PC-9 (cell line): ENCODE data around the gene PLEKHG4B. TPM values are rescaled to one million over a fixed set of nuclear protein-coding genes. Genes with fewer than 3 reads are reported as not detected.

Source experiments
- BruUV-seq: library from RNA; stranded (reverse); fragments of 400-500 nt; replicated peaks from 2 replicates; lab custom pipeline; 2021; lab: Mats Ljungman, UMichigan
- CTCF ChIA-PET: fragments of 300-600 bp; sonication (Branson Sonifier 250); formaldehyde crosslinking; loops from one replicate; lab custom pipeline; 2022; ENCODE audit warnings: antibody characterized with exemption; lab: Charles Lee
- POLR2A ChIA-PET: fragments of 300-600 bp; sonication (Branson Sonifier 250); formaldehyde crosslinking; loops from one replicate; lab custom pipeline; 2022; ENCODE audit warnings: antibody characterized with exemption; ENCODE audit not compliant: unreplicated experiment; lab: Charles Lee
- DNase-seq, 2 experiments: peaks; one replicate each; pipeline versions ENCODE4 v3.0.0 to v3.0.0-alpha.2; 2015 to 2022; ENCODE audit warnings: mixed read lengths in 1 of 2
- H2AFZ ChIP-seq: fragments of 200-600 bp; sonication (generic); 2 replicates; pipeline ENCODE4 v1.8.1; 2017; ENCODE audit warnings: antibody characterized with exemption
- H3F3A ChIP-seq: fragments of 200-600 bp; sonication (generic); 2 replicates; pipeline ENCODE4 v1.8.1; 2017; ENCODE audit warnings: antibody characterized with exemption, mild to moderate bottlenecking, low read depth; ENCODE audit not compliant: insufficient read depth
- H3K27ac ChIP-seq: fragments of 200-600 bp; sonication (generic); 2 replicates; pipeline ENCODE4 v1.6.1; 2016; ENCODE audit warnings: mixed run types
- H3K27me3 ChIP-seq: fragments of 200-600 bp; sonication (generic); 2 replicates; pipeline ENCODE4 v1.6.1; 2016; ENCODE audit warnings: low read depth, mixed run types; ENCODE audit not compliant: insufficient read depth
- H3K36me3 ChIP-seq: fragments of 200-600 bp; sonication (generic); 2 replicates; pipeline ENCODE4 v1.6.1; 2016; ENCODE audit warnings: low read depth, mixed run types
- H3K4me1 ChIP-seq: fragments of 200-600 bp; sonication (generic); replicated peaks from 2 replicates; pipeline ENCODE4 v1.6.1; 2016; ENCODE audit warnings: mixed run types; ENCODE audit not compliant: insufficient read depth
- H3K4me2 ChIP-seq: fragments of 200-600 bp; sonication (generic); 2 replicates; pipeline ENCODE4 v1.6.1; 2017; ENCODE audit warnings: mixed run types
- H3K4me3 ChIP-seq: fragments of 200-600 bp; sonication (generic); 2 replicates; pipeline ENCODE4 v1.6.1; 2016; ENCODE audit warnings: mixed run types
- H3K79me2 ChIP-seq: fragments of 200-600 bp; sonication (generic); 2 replicates; pipeline ENCODE4 v1.6.1; 2017; ENCODE audit warnings: low read depth, mixed run types
- H3K9me2 ChIP-seq: fragments of 200-600 bp; sonication (generic); 2 replicates; pipeline ENCODE4 v1.8.1; 2017; ENCODE audit warnings: mild to moderate bottlenecking; ENCODE audit not compliant: insufficient read depth
- H3K9me3 ChIP-seq: fragments of 200-600 bp; sonication (generic); 2 replicates; pipeline ENCODE4 v1.8.1; 2016; ENCODE audit warnings: low read depth; ENCODE audit not compliant: insufficient read depth
- H4K20me1 ChIP-seq: fragments of 200-600 bp; sonication (generic); 2 replicates; pipeline ENCODE4 v1.8.1; 2017; ENCODE audit not compliant: insufficient read depth
- EZH2 ChIP-seq: fragments of 200-600 bp; sonication (generic); IDR thresholded peaks from 2 replicates; pipeline ENCODE4 v1.8.0; 2017; ENCODE audit warnings: antibody characterized with exemption, low read depth
- intact Hi-C: fragments of 100-400 bp; cut with micrococcal nuclease; formaldehyde crosslinking; loops from one replicate; pipeline ENCODE4 v1.10.0; 2022; ENCODE audit not compliant: unreplicated experiment
- total RNA-seq: library from RNA; stranded (reverse); gene quantifications from 2 replicates; pipeline ENCODE4 v1.2.3, GENCODE V29; 2021
- TF ChIP-seq, protein P1 (sequence below): fragments of 200-600 bp; sonication (generic); conservative IDR thresholded peaks from 2 replicates; pipeline ENCODE4 v1.6.1; 2017; ENCODE audit warnings: mixed run types, antibody characterized with exemption, mild to moderate bottlenecking, moderate library complexity

PLEKHG4B gene
- total RNA-seq, 1 experiment from 2014 or later: not detected

DNA sequence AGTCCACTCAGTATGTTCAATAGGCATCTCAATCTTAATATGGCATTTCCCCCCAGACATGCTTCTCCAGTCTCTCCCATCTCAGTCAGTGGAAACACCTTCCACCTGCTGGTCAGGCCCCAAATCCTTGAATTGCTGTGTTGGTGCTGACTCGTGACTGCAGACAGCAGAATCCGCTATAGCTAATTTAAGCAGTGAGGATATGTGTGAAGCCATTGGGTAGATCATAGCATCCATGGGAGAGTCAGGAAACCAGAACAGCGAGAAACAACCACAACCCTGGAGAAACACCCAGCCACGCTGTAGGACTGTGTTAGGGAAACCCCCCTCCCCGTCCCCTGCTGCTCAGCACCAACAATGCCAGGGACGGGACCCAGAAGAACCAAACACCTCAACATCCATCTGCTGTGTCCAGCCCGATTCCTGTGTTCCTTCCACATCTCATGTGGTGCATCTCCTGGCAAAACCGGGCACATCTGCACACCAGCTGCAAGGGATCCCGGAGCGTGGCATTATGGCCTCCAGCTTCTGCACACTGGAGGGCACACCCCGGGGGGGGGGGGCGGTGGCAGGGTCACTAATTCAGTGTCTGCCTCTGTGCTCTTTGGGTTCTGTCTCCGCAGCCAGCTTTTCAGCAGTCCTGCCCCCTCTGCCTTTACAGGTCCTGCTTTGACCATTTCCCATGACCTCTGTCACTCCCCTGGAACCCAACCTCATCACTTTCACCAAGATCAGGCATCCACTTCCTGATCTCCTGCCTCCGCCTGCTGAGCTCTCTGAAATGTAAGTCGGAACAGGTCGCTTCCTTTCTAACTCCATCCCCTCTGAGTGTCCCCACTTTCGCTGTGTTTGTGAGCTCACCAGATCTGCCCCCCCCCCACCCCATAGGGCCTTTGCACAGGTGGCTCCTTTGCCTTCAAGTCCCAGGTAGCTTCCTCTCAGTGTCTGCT, 2.4 kb upstream of the PLEKHG4B start:
- ChIA-PET CTCF (interaction anchor here (0.6 kb wide), 1 partner anchor 69 kb away, joined by 8 read pairs; no protein-coding TSS in a partner anchor), POLR2A (no interaction called here)
- Histone ChIP-seq H4K20me1 (no peaks in the 10 kb centered on the region), H3K9me3 (no peaks in the 10 kb centered on the region), H3K36me3 (no peaks in the 10 kb centered on the region), H3K27ac (no peak overlapping the region), H3K4me1 (no peaks in the 10 kb centered on the region), H3K9me2 (no peaks in the 10 kb centered on the region), H3K4me3 (no peak overlapping the region), H3K79me2 (no peaks in the 10 kb centered on the region), H3F3A (no peaks in the 10 kb centered on the region), H3K4me2 (no peak overlapping the region), H2AFZ (no peak overlapping the region), H3K27me3 (peaks cover 87% of the 10 kb centered on the region)
- intact Hi-C loops: no loop called here
- BruUV-seq: no TSS peak
- TF ChIP-seq, protein P1, sequence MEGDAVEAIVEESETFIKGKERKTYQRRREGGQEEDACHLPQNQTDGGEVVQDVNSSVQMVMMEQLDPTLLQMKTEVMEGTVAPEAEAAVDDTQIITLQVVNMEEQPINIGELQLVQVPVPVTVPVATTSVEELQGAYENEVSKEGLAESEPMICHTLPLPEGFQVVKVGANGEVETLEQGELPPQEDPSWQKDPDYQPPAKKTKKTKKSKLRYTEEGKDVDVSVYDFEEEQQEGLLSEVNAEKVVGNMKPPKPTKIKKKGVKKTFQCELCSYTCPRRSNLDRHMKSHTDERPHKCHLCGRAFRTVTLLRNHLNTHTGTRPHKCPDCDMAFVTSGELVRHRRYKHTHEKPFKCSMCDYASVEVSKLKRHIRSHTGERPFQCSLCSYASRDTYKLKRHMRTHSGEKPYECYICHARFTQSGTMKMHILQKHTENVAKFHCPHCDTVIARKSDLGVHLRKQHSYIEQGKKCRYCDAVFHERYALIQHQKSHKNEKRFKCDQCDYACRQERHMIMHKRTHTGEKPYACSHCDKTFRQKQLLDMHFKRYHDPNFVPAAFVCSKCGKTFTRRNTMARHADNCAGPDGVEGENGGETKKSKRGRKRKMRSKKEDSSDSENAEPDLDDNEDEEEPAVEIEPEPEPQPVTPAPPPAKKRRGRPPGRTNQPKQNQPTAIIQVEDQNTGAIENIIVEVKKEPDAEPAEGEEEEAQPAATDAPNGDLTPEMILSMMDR: no peak
- no peak for TF ChIP-seq EZH2
- DNase-seq: no peak

DNA sequence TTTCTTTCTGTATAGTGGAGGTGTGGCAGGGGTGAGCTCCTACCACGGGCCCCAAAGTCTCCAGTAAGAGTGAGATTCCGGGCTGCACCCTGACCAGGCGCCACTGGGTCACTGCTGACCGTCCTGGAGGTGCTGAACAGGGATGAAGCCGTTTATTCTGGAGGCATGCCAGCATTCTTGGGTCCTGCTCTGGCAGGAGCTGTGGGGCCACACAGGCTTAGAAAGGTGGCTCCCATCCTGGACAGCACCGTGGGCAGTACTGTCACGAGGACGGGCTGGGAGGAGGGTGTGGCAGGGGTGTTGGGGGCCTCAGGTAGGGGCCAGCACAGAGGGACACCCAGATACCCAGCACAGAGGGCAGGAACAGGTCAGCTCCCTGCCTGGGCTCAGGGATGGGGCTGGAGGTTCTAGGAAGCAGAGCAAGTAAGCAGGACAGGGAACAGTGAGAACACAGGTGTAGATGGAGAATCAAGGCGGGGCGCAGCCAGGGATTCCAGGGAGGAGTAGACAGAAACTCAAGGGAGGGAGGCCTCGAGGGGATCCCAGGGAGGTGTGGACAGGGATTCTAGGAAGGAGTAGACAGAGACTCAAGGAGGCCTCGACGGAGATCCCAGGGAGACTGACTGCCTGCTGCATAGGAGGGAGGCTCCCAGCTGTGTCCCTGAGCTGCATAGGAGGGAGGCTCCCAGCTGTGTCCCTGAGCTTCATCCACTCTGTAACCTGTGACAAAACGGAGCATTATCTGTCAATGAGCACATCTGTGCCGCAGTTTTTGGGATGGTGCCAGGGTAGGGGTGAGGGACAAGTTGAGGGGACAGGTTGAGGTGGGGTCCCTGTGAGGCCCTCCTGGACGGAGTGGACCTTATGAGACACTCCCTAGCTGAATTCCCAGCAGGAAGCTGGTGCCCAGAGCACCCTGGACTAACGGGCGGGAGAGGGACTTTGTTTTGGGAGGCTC, 1.1 kb upstream of the PLEKHG4B start:
- no peak overlapping the region for H3K4me2 ChIP-seq
- BruUV-seq: no TSS peak
- no peak overlapping the region for H3K4me3 ChIP-seq

More for the DNA sequence above, 1.1 kb upstream of the PLEKHG4B start:
- CTCF ChIA-PET: no interaction called here
- no peak overlapping the region for H3K27ac ChIP-seq
- no peak overlapping the region for H2AFZ ChIP-seq
- no peaks in the 10 kb centered on the region for H3K4me1 ChIP-seq
- H3F3A ChIP-seq: no peaks in the 10 kb centered on the region
- no peaks in the 10 kb centered on the region for H4K20me1 ChIP-seq
- POLR2A ChIA-PET: no interaction called here
- H3K36me3 ChIP-seq: no peaks in the 10 kb centered on the region
- intact Hi-C loops: no loop called here
- TF ChIP-seq, protein P1: no peak
- no peak for TF ChIP-seq EZH2
- H3K79me2 ChIP-seq: no peaks in the 10 kb centered on the region
- no peaks in the 10 kb centered on the region for H3K9me3 ChIP-seq
- peaks cover 92% of the 10 kb centered on the region for H3K27me3 ChIP-seq
- no peaks in the 10 kb centered on the region for H3K9me2 ChIP-seq
- DNase-seq: peak in 1 of 2 experiments; percentile 37
